H1 (cell line): ENCODE results near the gene EML1. TPM values are rescaled to one million over a fixed set of nuclear protein-coding genes. Genes with fewer than 3 reads are reported as not detected.

Source experiments
- CTCF ChIA-PET: fragments of 300-600 bp; sonication (Branson Sonifier 250); formaldehyde crosslinking; loops from one replicate; lab custom pipeline; 2021; ENCODE audit not compliant: partially characterized antibody; lab: Charles Lee
- POLR2A ChIA-PET: fragments of 300-600 bp; sonication (Branson Sonifier 250); formaldehyde crosslinking; loops from one replicate; lab custom pipeline; 2021; ENCODE audit warnings: inconsistent platforms; ENCODE audit not compliant: partially characterized antibody; lab: Charles Lee
- DNase-seq, 2 experiments: peaks; one replicate each; pipeline versions ENCODE4 v3.0.0 to v3.0.0-alpha.2; 2010 to 2022; ENCODE audit warnings: low spot score in 2 of 2, low read depth in 1 of 2, mixed read lengths in 1 of 2
- FAIRE-seq: peaks from 2 replicates; lab custom pipeline; 2011; peaks lifted over from hg19 to GRCh38; lab: Jason Lieb, UNC
- H2AFZ ChIP-seq: 2 replicates; pipeline ENCODE4 v1.8.1; 2012; ENCODE audit warnings: low read length, inconsistent platforms
- H2AK5ac ChIP-seq: 2 replicates; pipeline ENCODE4 v1.6.1; 2013; ENCODE audit warnings: low read depth, low read length
- H2BK120ac ChIP-seq: replicated peaks from 2 replicates; pipeline ENCODE3; 2013; ENCODE audit warnings: low read depth, low read length, inconsistent platforms
- H2BK12ac ChIP-seq: 2 replicates; pipeline ENCODE4 v1.6.1; 2013; ENCODE audit warnings: low read depth, low read length
- H2BK15ac ChIP-seq: 2 replicates; pipeline ENCODE4 v1.6.1; 2013; ENCODE audit warnings: low read length
- H2BK20ac ChIP-seq: 2 replicates; pipeline ENCODE4 v1.6.1; 2013; ENCODE audit warnings: low read length
- H2BK5ac ChIP-seq: 2 replicates; pipeline ENCODE4 v1.6.1; 2013; ENCODE audit warnings: low read depth, low read length
- H3K14ac ChIP-seq: 2 replicates; pipeline ENCODE4 v1.6.1; 2013; ENCODE audit warnings: inconsistent platforms; ENCODE audit not compliant: insufficient read length
- H3K18ac ChIP-seq: 2 replicates; pipeline ENCODE4 v1.6.1; 2013; ENCODE audit warnings: low read length; ENCODE audit errors: extremely low read depth
- H3K23ac ChIP-seq: 2 replicates; pipeline ENCODE4 v1.6.1; 2013; ENCODE audit warnings: inconsistent platforms; ENCODE audit not compliant: insufficient read length
- H3K23me2 ChIP-seq: 2 replicates; pipeline ENCODE4 v1.6.1; 2013; ENCODE audit warnings: low read depth, low read length
- H3K27ac ChIP-seq: 2 replicates; pipeline ENCODE4 v1.6.1; 2011; ENCODE audit warnings: low read depth, low read length, inconsistent platforms
- H3K27me3 ChIP-seq, 4 experiments: replicated peaks in 1 of 4; 1 replicate in 1 of 4; 2 replicates in 3 of 4; pipeline versions ENCODE4 v1.6.1 to v1.8.1; 2011 to 2013; ENCODE audit warnings: low read length in 3 of 4, mild to moderate bottlenecking in 3 of 4, inconsistent platforms in 2 of 4, mixed read lengths in 2 of 4, moderate library complexity in 1 of 4; ENCODE audit not compliant: control insufficient read depth in 3 of 4, insufficient read depth in 3 of 4; ENCODE audit errors: extremely low read depth in 1 of 4
- H3K36me3 ChIP-seq, 4 experiments: 2 replicates each; pipeline versions ENCODE4 v1.6.1 to v1.8.1; 2011 to 2013; ENCODE audit warnings: mild to moderate bottlenecking in 4 of 4, low read length in 3 of 4, moderate library complexity in 2 of 4, control low read depth in 1 of 4, inconsistent platforms in 1 of 4; ENCODE audit not compliant: insufficient read depth in 4 of 4, control insufficient read depth in 2 of 4
- H3K4ac ChIP-seq: replicated peaks from 2 replicates; pipeline ENCODE3; 2013; ENCODE audit warnings: low read length, low read depth, mixed read lengths, inconsistent platforms; ENCODE audit not compliant: insufficient read length
- H3K4me1 ChIP-seq, 4 experiments: replicated peaks in 1 of 4; 1 replicate in 1 of 4; 2 replicates in 3 of 4; pipeline versions ENCODE4 v1.6.1 to v1.8.1; 2011 to 2013; ENCODE audit warnings: low read length in 3 of 4, inconsistent platforms in 2 of 4, mixed read lengths in 1 of 4; ENCODE audit not compliant: insufficient read depth in 4 of 4, control insufficient read depth in 3 of 4
- H3K4me2 ChIP-seq, 2 experiments: 2 replicates each; pipeline versions ENCODE4 v1.6.1 to v1.8.1; 2011 to 2013; ENCODE audit warnings: low read depth in 2 of 2, low read length in 2 of 2, control low read depth in 1 of 2, inconsistent platforms in 1 of 2, mild to moderate bottlenecking in 1 of 2; ENCODE audit not compliant: insufficient read depth in 1 of 2
- H3K4me3 ChIP-seq, 4 experiments: fragments of 200-600, 300-600 bp in 1 of 4; sonication (generic), shearing (Covaris generic), sonication (Bioruptor Twin) in 1 of 4; 2 replicates each; pipeline versions ENCODE4 v1.5.1 to v1.8.1; 2011 to 2016; ENCODE audit warnings: low read length in 4 of 4, low read depth in 3 of 4, control low read depth in 2 of 4, inconsistent platforms in 2 of 4, mild to moderate bottlenecking in 2 of 4, mixed read lengths in 1 of 4, moderate library complexity in 1 of 4; ENCODE audit not compliant: insufficient read depth in 2 of 4; ENCODE audit errors: extremely low read depth in 1 of 4
- H3K56ac ChIP-seq: replicated peaks from 2 replicates; pipeline ENCODE3; 2013; ENCODE audit warnings: low read depth, mild to moderate bottlenecking, mixed read lengths, low read length, inconsistent platforms; ENCODE audit not compliant: insufficient read length
- H3K79me1 ChIP-seq: 2 replicates; pipeline ENCODE4 v1.6.1; 2013; ENCODE audit warnings: low read depth, low read length, control low read depth
- H3K79me2 ChIP-seq, 2 experiments: 2 replicates each; pipeline versions ENCODE4 v1.6.1 to v1.8.1; 2012 to 2013; ENCODE audit warnings: low read length in 2 of 2, mild to moderate bottlenecking in 2 of 2, inconsistent platforms in 1 of 2; ENCODE audit not compliant: insufficient read depth in 2 of 2, control insufficient read depth in 1 of 2
- H3K9ac ChIP-seq, 4 experiments: replicated peaks in 1 of 4; 1 replicate in 1 of 4; 2 replicates in 3 of 4; pipeline versions ENCODE4 v1.6.1 to v1.8.1; 2011 to 2013; ENCODE audit warnings: low read depth in 3 of 4, low read length in 3 of 4, control low read depth in 2 of 4, mild to moderate bottlenecking in 2 of 4, moderate library complexity in 2 of 4, inconsistent platforms in 1 of 4; ENCODE audit errors: extremely low read depth in 1 of 4
- H3K9me3 ChIP-seq, 2 experiments: 2 replicates each; pipeline versions ENCODE4 v1.6.1 to v1.8.1; 2012 to 2013; ENCODE audit warnings: mild to moderate bottlenecking in 2 of 2, moderate library complexity in 2 of 2, control low read depth in 1 of 2, inconsistent platforms in 1 of 2, low read depth in 1 of 2, low read length in 1 of 2, mixed read lengths in 1 of 2; ENCODE audit not compliant: insufficient read depth in 2 of 2
- H4K20me1 ChIP-seq, 2 experiments: replicated peaks in 1 of 2; 2 replicates each; pipeline versions ENCODE3 to v1.8.1; 2011 to 2013; ENCODE audit warnings: inconsistent platforms in 2 of 2, low read length in 2 of 2, mild to moderate bottlenecking in 1 of 2; ENCODE audit not compliant: insufficient read depth in 2 of 2, control insufficient read depth in 1 of 2
- H4K5ac ChIP-seq: 2 replicates; pipeline ENCODE4 v1.6.1; 2013; ENCODE audit warnings: low read length, low read depth, mixed read lengths, inconsistent platforms; ENCODE audit not compliant: insufficient read length
- H4K8ac ChIP-seq: 2 replicates; pipeline ENCODE4 v1.8.0; 2013; ENCODE audit warnings: mild to moderate bottlenecking, moderate library complexity, low read length, inconsistent platforms; ENCODE audit not compliant: insufficient read depth; ENCODE audit errors: extremely low read depth
- H4K91ac ChIP-seq: replicated peaks from 2 replicates; pipeline ENCODE3; 2013; ENCODE audit warnings: low read length, mixed read lengths, inconsistent platforms; ENCODE audit not compliant: insufficient read length
- CHD1 ChIP-seq: IDR thresholded peaks from 2 replicates; pipeline ENCODE4 v1.6.1; 2012; ENCODE audit warnings: low read depth, low read length, improper control_type of control experiment
- EP300 ChIP-seq, 2 experiments: IDR thresholded peaks; 1 replicate in 1 of 2; 2 replicates in 1 of 2; pipeline ENCODE4 v1.6.1; 2011 to 2012; ENCODE audit warnings: low read depth in 2 of 2, low read length in 2 of 2, mild to moderate bottlenecking in 2 of 2, borderline replicate concordance in 1 of 2, inconsistent platforms in 1 of 2, moderate library complexity in 1 of 2
- NANOG ChIP-seq: IDR thresholded peaks from 2 replicates; pipeline ENCODE4 v1.6.1; 2011; ENCODE audit warnings: low read length, low read depth, mild to moderate bottlenecking, inconsistent platforms; ENCODE audit not compliant: insufficient read depth, poor library complexity, severe bottlenecking
- NRF1 ChIP-seq: IDR thresholded peaks from 2 replicates; pipeline ENCODE4 v1.6.1; 2011; ENCODE audit warnings: mild to moderate bottlenecking, low read depth, low read length, improper control_type of control experiment
- PHF8 ChIP-seq: fragments of 200-600 bp; sonication (generic); conservative IDR thresholded peaks from 2 replicates; pipeline ENCODE4 v1.7.1; 2012; ENCODE audit warnings: low read depth, mild to moderate bottlenecking, inconsistent platforms, low read length, moderate library complexity
- POU5F1 ChIP-seq: IDR thresholded peaks from 2 replicates; pipeline ENCODE4 v1.6.1; 2011; ENCODE audit warnings: low read depth, mild to moderate bottlenecking, low read length, moderate library complexity
- RAD21 ChIP-seq, 2 experiments: IDR thresholded peaks in 1 of 2; conservative IDR thresholded peaks in 1 of 2; 2 replicates each; pipeline ENCODE4 v1.6.1; 2011; ENCODE audit warnings: low read depth in 2 of 2, low read length in 2 of 2, improper control_type of control experiment in 1 of 2, inconsistent platforms in 1 of 2, mild to moderate bottlenecking in 1 of 2, moderate library complexity in 1 of 2
- RXRA ChIP-seq: IDR thresholded peaks from 2 replicates; pipeline ENCODE4 v1.6.1; 2011; ENCODE audit warnings: low read depth, mild to moderate bottlenecking, low read length, moderate library complexity; ENCODE audit not compliant: insufficient read depth
- WGBS, 2 experiments: shearing (Covaris generic) in 1 of 2; methylation state at CpG; one replicate each; pipeline versions ENCODE4 v1.1.6 to v1.1.7; 2013 to 2015; ENCODE audit warnings: low lambda C conversion rate in 2 of 2, mixed read lengths in 2 of 2, inconsistent platforms in 1 of 2, low coverage in 1 of 2, missing lambda C conversion rate in 1 of 2; ENCODE audit not compliant: insufficient replicate concordance in 2 of 2, insufficient coverage in 1 of 2, insufficient read length in 1 of 2; ENCODE audit errors: extremely low coverage in 1 of 2, missing lambda C conversion rate in 1 of 2; 5-methylcytosine and 5-hydroxymethylcytosine counted together
- polyA plus RNA-seq, 7 experiments: library from polyadenylated mRNA; depleted of rRNA in 3 of 7; stranded (reverse) in 5 of 7; unstranded in 2 of 7; fragments of >200 nt in 5 of 7; fragments of 200-250 nt in 2 of 7; gene quantifications; 1 replicate in 5 of 7; 2 replicates in 1 of 7; 4 replicates in 1 of 7; pipeline versions ENCODE4 v1.2.1 to v1.2.3, GENCODE V29; 2011 to 2013; ENCODE audit warnings: missing spikeins in 2 of 7, mixed read lengths in 2 of 7
- total RNA-seq: library from RNA; stranded (reverse); fragmentation: NEBNext Ultra II Directional; extraction: Animal tissue kit (Norgen Biotek cat#: 25700); gene quantifications from 2 replicates; pipeline ENCODE4 v1.2.1, GENCODE V29; 2021
- TF ChIP-seq, protein P1 (sequence below): IDR thresholded peaks from 2 replicates; pipeline ENCODE4 v1.6.1; 2012; ENCODE audit warnings: inconsistent platforms

Gene EML1
- total and polyA plus RNA-seq, 2 of the 8 experiments (the other 6 are each of a cell fraction or from before 2014, with no cell fraction given), result 11.1 to 24.7 TPM

DNA sequence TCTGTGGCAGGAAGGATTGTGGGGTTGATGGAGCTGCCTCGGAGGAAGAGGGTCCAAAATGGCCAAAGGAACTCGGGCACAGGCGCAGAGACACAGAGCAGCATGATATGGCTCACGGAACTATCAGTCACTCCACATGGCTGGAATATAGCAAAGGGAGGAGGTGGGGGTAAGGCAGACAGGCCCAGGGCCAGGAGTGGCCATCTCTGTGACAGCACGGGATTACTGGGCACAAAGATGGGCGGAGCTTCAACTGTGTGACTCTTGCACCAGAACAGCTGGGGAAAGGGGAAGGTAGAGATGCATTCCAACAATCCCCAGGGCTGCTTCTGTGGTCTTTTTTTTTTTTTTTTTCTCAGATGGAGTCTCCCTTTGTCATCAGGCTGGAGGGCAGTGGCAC, 24.8 kb upstream of the EML1 start:
- Histone ChIP-seq H2BK20ac (no peak overlapping the region), H3K4me2 (no peak overlapping the region), H3K27me3 (no peaks in the 10 kb centered on the region), H2BK5ac (no peak overlapping the region), H3K4ac (no peak overlapping the region), H4K5ac (no peak overlapping the region), H3K36me3 (no peaks in the 10 kb centered on the region), H3K79me1 (no peaks in the 10 kb centered on the region), H4K91ac (no peak overlapping the region), H3K27ac (no peak overlapping the region), H2BK120ac (no peak overlapping the region), H3K9ac (no peak overlapping the region), H3K14ac (no peak overlapping the region), H3K9me3 (no peaks in the 10 kb centered on the region), H3K4me1 (peaks cover 4 to 11% (median 6%) of the 10 kb centered on the region in 4 experiments), H3K23ac (no peak overlapping the region), H3K18ac (0 out of 2 replicates have a peak overlapping the region, but pooled peaks have one; percentile 38), H4K20me1 (no peaks in the 10 kb centered on the region), H2BK12ac (no peak overlapping the region; the same call in 1 of the 2 replicates), H4K8ac (no peak overlapping the region), H2BK15ac (peak overlapping the region; percentile 6; the same call in 1 of the 2 replicates), H3K56ac (no peak overlapping the region), H3K79me2 (no peaks in the 10 kb centered on the region), H3K4me3 (no peak overlapping the region), H2AFZ (peak overlapping the region; percentile 45; the same call in 1 of the 2 replicates), H2AK5ac (no peak overlapping the region), H3K23me2 (no peaks in the 10 kb centered on the region)
- POLR2A ChIA-PET, result interaction anchor here (0.7 kb wide), 1 partner anchor 179 kb away, joined by 3 read pairs; no protein-coding TSS in a partner anchor
- CTCF ChIA-PET, result interaction anchor here (0.8 to 4.0 kb wide), 5 partner anchors 15 to 38 kb away, joined by 3 to 24 read pairs (median 3); no protein-coding TSS in a partner anchor
- DNase-seq (no peak), FAIRE-seq (no peak)
- 87% methylated on average over 6 of the region's 6 CpGs; no CpG with 5 or more reads in 1 of the 2 experiments for WGBS, 2 experiments
- TF ChIP-seq CHD1 (no peak), PHF8 (no peak), RXRA (no peak), POU5F1 (no peak), RAD21 (IDR thresholded peaks at IDR 0.05 in 1 of 2, conservative IDR thresholded peaks at IDR 0.05 in 1 of 2; ENCODE audit: low read depth in 2 of 2, low read length in 2 of 2) (no peak), NRF1 (no peak), EP300 (IDR thresholded peaks at IDR 0.05; ENCODE audit: borderline replicate concordance in 1 of 2, low read depth in 2 of 2, low read length in 2 of 2) (no peak), NANOG (no peak)
- TF ChIP-seq, protein P1, sequence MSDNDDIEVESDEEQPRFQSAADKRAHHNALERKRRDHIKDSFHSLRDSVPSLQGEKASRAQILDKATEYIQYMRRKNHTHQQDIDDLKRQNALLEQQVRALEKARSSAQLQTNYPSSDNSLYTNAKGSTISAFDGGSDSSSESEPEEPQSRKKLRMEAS, result no peak
